Common myeloid progenitor, CD34-positive (primary cell): ENCODE data around the gene KCTD15.
A peak's percentile ranks its signal among the peaks of the same experiment; 100 is the strongest.

Source experiments
- CTCF ChIA-PET: fragments of 350-600 bp; sonication (Branson Sonifier 250); formaldehyde crosslinking; loops from one replicate; lab custom pipeline; 2021; ENCODE audit warnings: antibody characterized with exemption; lab: Charles Lee
- POLR2A ChIA-PET: fragments of 350-600 bp; sonication (Branson Sonifier 250); formaldehyde crosslinking; loops from one replicate; lab custom pipeline; 2021; ENCODE audit warnings: antibody characterized with exemption; lab: Charles Lee
- DNase-seq, 3 donors: peaks; one replicate each; pipeline versions ENCODE4 v3.0.0 to v3.0.0-alpha.2; 2013
- H3K27ac ChIP-seq, 2 experiments: 1 replicate in 1 of 2; 2 replicates in 1 of 2; pipeline ENCODE4 v1.7.0; 2013; ENCODE audit warnings: inconsistent platforms in 2 of 2, low read length in 2 of 2, mild to moderate bottlenecking in 2 of 2, low read depth in 1 of 2, moderate library complexity in 1 of 2; ENCODE audit not compliant: severe bottlenecking in 2 of 2, insufficient read depth in 1 of 2, poor library complexity in 1 of 2
- H3K27me3 ChIP-seq, 5 experiments: replicated peaks in 2 of 5; 1 replicate in 3 of 5; 2 replicates in 2 of 5; pipeline versions ENCODE4 v1.6.1 to v1.7.0; 2013; ENCODE audit warnings: low read length in 4 of 5, mild to moderate bottlenecking in 2 of 5, moderate library complexity in 2 of 5, inconsistent platforms in 1 of 5; ENCODE audit not compliant: insufficient read depth in 5 of 5, control insufficient read depth in 4 of 5
- H3K36me3 ChIP-seq, 4 experiments: 1 replicate in 2 of 4; 2 replicates in 2 of 4; pipeline versions ENCODE4 v1.6.1 to v1.7.0; 2013; ENCODE audit warnings: low read length in 3 of 4, control low read depth in 1 of 4, mild to moderate bottlenecking in 1 of 4; ENCODE audit not compliant: control insufficient read depth in 4 of 4, insufficient read depth in 4 of 4
- H3K4me1 ChIP-seq, 4 experiments: 1 replicate in 3 of 4; 2 replicates in 1 of 4; pipeline versions ENCODE4 v1.6.1 to v1.7.1; 2013; ENCODE audit warnings: low read length in 3 of 4, mild to moderate bottlenecking in 3 of 4, control low read depth in 1 of 4, inconsistent platforms in 1 of 4, moderate library complexity in 1 of 4; ENCODE audit not compliant: control insufficient read depth in 4 of 4, insufficient read depth in 4 of 4; ENCODE audit errors: control extremely low read depth in 1 of 4
- H3K4me3 ChIP-seq, 7 experiments: 1 replicate in 4 of 7; 2 replicates in 3 of 7; pipeline versions ENCODE4 v1.5.1 to v1.7.0; 2013; ENCODE audit warnings: mild to moderate bottlenecking in 7 of 7, low read length in 6 of 7, moderate library complexity in 6 of 7, inconsistent platforms in 2 of 7, low read depth in 2 of 7, control low read depth in 1 of 7; ENCODE audit not compliant: insufficient read depth in 4 of 7, control insufficient read depth in 1 of 7; ENCODE audit errors: extremely low read depth in 1 of 7
- H3K9me3 ChIP-seq, 5 experiments: 1 replicate in 4 of 5; 2 replicates in 1 of 5; pipeline versions ENCODE4 v1.6.1 to v1.7.1; 2013; ENCODE audit warnings: low read length in 4 of 5, mild to moderate bottlenecking in 2 of 5, inconsistent platforms in 1 of 5, low read depth in 1 of 5, moderate library complexity in 1 of 5; ENCODE audit not compliant: control insufficient read depth in 4 of 5, insufficient read depth in 2 of 5; ENCODE audit errors: control extremely low read depth in 1 of 5
- WGBS: methylation state at CpG from one replicate; pipeline ENCODE4 v1.1.5; 2013; ENCODE audit not compliant: insufficient coverage; 5-methylcytosine and 5-hydroxymethylcytosine counted together

The KCTD15 gene

GRCh38 chr19:33777351-33777750, 19.3 kb upstream of the KCTD15 start:
- CTCF ChIA-PET, result interaction anchor here (0.7 to 3.6 kb wide), 30 partner anchors 8 to 368 kb away, joined by 3 to 36 read pairs (median 4); no protein-coding TSS in a partner anchor
- Histone ChIP-seq H3K4me3 (no peak overlapping the region), H3K4me1 (peaks cover 0 to 15% (median 7%) of the 10 kb centered on the region in 4 experiments), H3K36me3 (no peaks in the 10 kb centered on the region), H3K9me3 (no peaks in the 10 kb centered on the region), H3K27ac (no peak overlapping the region), H3K27me3 (peaks cover 0 to 14% (median 8%) of the 10 kb centered on the region in 5 experiments)
- POLR2A ChIA-PET, result no interaction called here
- no peak for DNase-seq
- WGBS, result 89% methylated on average over 8 of the region's 9 CpGs

GRCh38 chr19:33777753-33778088, 18.9 kb upstream of the KCTD15 start:
- CTCF ChIA-PET, result interaction anchor here (0.6 to 3.6 kb wide), 30 partner anchors 8 to 369 kb away, joined by 3 to 36 read pairs (median 4); no protein-coding TSS in a partner anchor
- Histone ChIP-seq H3K4me1 (peaks cover 0 to 15% (median 7%) of the 10 kb centered on the region in 4 experiments), H3K27ac (no peak overlapping the region), H3K36me3 (no peaks in the 10 kb centered on the region), H3K27me3 (peaks cover 0 to 14% (median 8%) of the 10 kb centered on the region in 5 experiments), H3K4me3 (no peak overlapping the region), H3K9me3 (no peaks in the 10 kb centered on the region)
- WGBS, result 60% methylated on average over 17 of the region's 17 CpGs
- POLR2A ChIA-PET, result interaction anchor here (1.1 kb wide), 1 partner anchor 36 kb away, joined by 3 read pairs; no protein-coding TSS in a partner anchor
- DNase-seq, result no peak

- Histone ChIP-seq H3K27me3 (peaks cover 0 to 14% (median 8%) of the 10 kb centered on the region in 5 experiments), H3K36me3 (no peaks in the 10 kb centered on the region), H3K4me3 (peak overlapping the region in 2 of 7 experiments; percentile 28 to 40), H3K9me3 (no peaks in the 10 kb centered on the region), H3K27ac (no peak overlapping the region), H3K4me1 (peaks cover 0 to 15% (median 7%) of the 10 kb centered on the region in 4 experiments)
- peak; percentile 73 to 86 (median 80) for DNase-seq
- CTCF ChIA-PET, result interaction anchor here (0.6 to 3.6 kb wide), 33 partner anchors 9 to 369 kb away, joined by 3 to 36 read pairs (median 4); partner anchors contain the start of gene KCTD15
- 14% methylated on average over 37 of the region's 49 CpGs for WGBS
- POLR2A ChIA-PET, result interaction anchor here (1.1 kb wide), 1 partner anchor 35 kb away, joined by 3 read pairs; no protein-coding TSS in a partner anchor
Measured at GRCh38 chr19:33778089-33778791, 18.4 kb upstream of the KCTD15 start.

- DNase-seq, result no peak
- Histone ChIP-seq H3K9me3 (no peaks in the 10 kb centered on the region), H3K4me1 (peaks cover 0 to 15% (median 7%) of the 10 kb centered on the region in 4 experiments), H3K27me3 (peaks cover 0 to 14% (median 8%) of the 10 kb centered on the region in 5 experiments), H3K36me3 (no peaks in the 10 kb centered on the region), H3K27ac (no peak overlapping the region), H3K4me3 (no peak overlapping the region)
- ChIA-PET POLR2A (no interaction called here), CTCF (interaction anchor here (0.6 to 3.6 kb wide), 8 partner anchors 11 to 327 kb away, joined by 3 to 36 read pairs (median 5); no protein-coding TSS in a partner anchor)
- WGBS, result 94% methylated on average over 6 of the region's 7 CpGs
Measured at GRCh38 chr19:33779849-33780248, 16.8 kb upstream of the KCTD15 start.

GRCh38 chr19:33780251-33780650, 16.4 kb upstream of the KCTD15 start:
- peak in 2 of 3 donors; percentile 28 to 29 for DNase-seq
- Histone ChIP-seq H3K27me3 (peaks cover 0 to 14% (median 8%) of the 10 kb centered on the region in 5 experiments), H3K4me1 (peaks cover 0 to 15% (median 7%) of the 10 kb centered on the region in 4 experiments), H3K27ac (no peak overlapping the region), H3K4me3 (no peak overlapping the region), H3K36me3 (no peaks in the 10 kb centered on the region), H3K9me3 (no peaks in the 10 kb centered on the region)
- WGBS, result 40% methylated on average over 4 of the region's 6 CpGs
- ChIA-PET POLR2A (no interaction called here), CTCF (interaction anchor here (0.6 to 3.6 kb wide), 7 partner anchors 11 to 327 kb away, joined by 4 to 36 read pairs (median 5); no protein-coding TSS in a partner anchor)

GRCh38 chr19:33780746-33781145, 15.9 kb upstream of the KCTD15 start:
- Histone ChIP-seq H3K36me3 (no peaks in the 10 kb centered on the region), H3K4me3 (no peak overlapping the region), H3K27me3 (peaks cover 0 to 14% (median 8%) of the 10 kb centered on the region in 5 experiments), H3K27ac (no peak overlapping the region), H3K9me3 (no peaks in the 10 kb centered on the region), H3K4me1 (peaks cover 0 to 15% (median 7%) of the 10 kb centered on the region in 4 experiments)
- ChIA-PET POLR2A (no interaction called here), CTCF (interaction anchor here (1.5 to 1.6 kb wide), 2 partner anchors 89 to 218 kb away, joined by 5 to 6 read pairs; no protein-coding TSS in a partner anchor)
- WGBS, result 87% methylated on average over 12 of the region's 12 CpGs
- no peak for DNase-seq
